Right cardiac atrium (tissue), 5 donors: Measurements from ENCODE around the gene CBR4. TPM values are rescaled to one million over a fixed set of nuclear protein-coding genes. Genes with fewer than 3 reads are reported as not detected.
"Not testable (repeated sequence)": the region's sequence is repeated elsewhere in the genome, so short reads cannot be mapped to it uniquely, and the experiment has no call there.

ENCODE experiments used
- ATAC-seq, 2 donors: fragments of 200-7000 bp; cut with Tn5 transposase; one replicate each; pipeline versions ENCODE4 v1.8.0 to v1.9.1; 2020; ENCODE audit warnings: moderate library complexity in 2 of 2, mild to moderate bottlenecking in 1 of 2
- DNase-seq, 3 donors: peaks; one replicate each; pipeline ENCODE4 v3.0.0-alpha.2; 2020
- H3K27ac ChIP-seq: one replicate; pipeline ENCODE4 v1.5.1; 2013; ENCODE audit warnings: mild to moderate bottlenecking, low read length, control low read depth, moderate library complexity
- H3K27me3 ChIP-seq: one replicate; pipeline ENCODE4 v1.6.1; 2013; ENCODE audit not compliant: control insufficient read depth, insufficient read depth
- H3K4me1 ChIP-seq: one replicate; pipeline ENCODE4 v1.6.1; 2013; ENCODE audit warnings: low read length; ENCODE audit not compliant: control insufficient read depth, insufficient read depth
- H3K4me3 ChIP-seq: one replicate; pipeline ENCODE4 v1.5.1; 2013; ENCODE audit warnings: low read length, control low read depth
- H3K9me3 ChIP-seq: one replicate; pipeline ENCODE4 v1.6.1; 2013; ENCODE audit warnings: low read length; ENCODE audit not compliant: control insufficient read depth
- WGBS: extraction: QIAGEN DNeasy Blood & Tissue Kit; methylation state at CpG from one replicate; pipeline ENCODE4 v1.1.7; 2013; 5-methylcytosine and 5-hydroxymethylcytosine counted together
- intact Hi-C, 4 donors: fragments of 100-400 bp; cut with DNase I; formaldehyde crosslinking; loops; one replicate each; pipeline versions ENCODE4 v1.11.0 to v1.14.0; 2022 to 2023
- polyA plus RNA-seq: library from polyadenylated mRNA; stranded (reverse); fragments of 200-250 nt; gene quantifications from one replicate; pipeline ENCODE4 v1.2.3, GENCODE V29; 2013
- total RNA-seq, 4 donors: library from RNA; stranded (reverse); fragmentation: NEBNext Ultra II Directional; extraction: Animal tissue kit (Norgen Biotek cat#: 25700); gene quantifications; one replicate each; pipeline ENCODE4 v1.2.1, GENCODE V29; 2021
- donor health status: healthy with polysubstance abuse.
- donor health status: DM: no; HTN: yes; CAD: no.
- donor health status: DM: no; HTN: no; CAD: no.
- donor health status: DM: no; HTN: yes; CAD: no; lungs with severe emphysema.
- donor health status: DM: yes; HTN: yes; CAD: no.

The CBR4 gene
- total and polyA plus RNA-seq, 5 donors: 14.1 to 19.7 (median 17.4) TPM

DNA sequence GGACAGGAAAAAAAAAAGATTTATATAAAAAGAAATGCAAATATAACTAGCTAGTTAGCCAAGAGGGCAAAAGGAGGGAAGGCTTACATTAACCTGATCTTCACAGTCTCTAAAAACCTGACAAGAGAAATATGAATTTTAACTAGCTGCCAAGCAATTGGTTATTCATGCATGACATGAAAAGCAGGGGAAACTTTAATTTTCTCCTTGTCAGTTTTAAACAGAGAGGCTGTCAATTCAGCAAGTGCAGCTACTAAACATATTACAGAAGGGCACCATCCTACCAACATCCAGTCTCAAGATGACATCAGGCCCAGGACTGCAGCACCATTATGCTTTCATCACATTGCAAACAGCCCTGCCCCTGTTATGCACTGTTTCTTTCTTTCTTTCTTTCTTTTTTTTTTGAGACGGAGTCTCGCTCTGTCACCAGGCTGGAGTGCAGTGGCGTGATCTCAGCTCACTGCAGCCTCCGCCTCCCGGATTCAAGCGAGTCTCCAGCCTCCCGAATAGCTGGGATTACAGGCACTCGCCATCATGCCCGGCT, 38.9 kb upstream of the CBR4 start:
- Histone ChIP-seq H3K4me1 (peaks cover 12% of the 10 kb centered on the region), H3K27ac (no peak overlapping the region), H3K9me3 (no peaks in the 10 kb centered on the region), H3K4me3 (no peak overlapping the region), H3K27me3 (no peaks in the 10 kb centered on the region)
- intact Hi-C loops: no loop called here
- DNase-seq (no peak), ATAC-seq (no peak)
- 94% methylated on average over 9 of the region's 9 CpGs for WGBS

DNA sequence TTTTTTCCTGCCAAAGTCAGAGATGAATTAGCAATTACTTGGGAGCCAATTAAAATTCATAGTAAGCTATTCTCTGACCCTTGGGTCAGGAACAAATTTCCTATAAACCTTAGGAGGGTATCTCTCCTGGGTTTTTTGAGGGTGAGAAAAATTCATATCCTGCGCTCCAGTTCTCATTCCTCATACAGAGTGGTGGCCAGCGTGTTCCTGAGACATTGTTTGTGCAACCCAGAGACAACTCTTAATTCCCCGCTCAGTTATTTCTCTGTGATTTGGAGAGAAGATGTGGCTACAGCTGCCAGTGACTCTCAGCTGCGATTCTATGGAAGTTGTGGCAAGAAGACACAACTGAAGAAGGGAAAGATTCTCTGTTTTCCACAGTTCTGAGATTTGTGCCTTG, 37.9 kb upstream of the CBR4 start:
- intact Hi-C loops: no loop called here
- Histone ChIP-seq H3K27me3 (no peaks in the 10 kb centered on the region), H3K4me1 (peaks cover 9% of the 10 kb centered on the region), H3K9me3 (no peaks in the 10 kb centered on the region), H3K4me3 (no peak overlapping the region), H3K27ac (no peak overlapping the region)
- whole genome bisulfite sequencing: 65% methylated on average over 4 of the region's 4 CpGs
- ATAC-seq (peak in 1 of 2 donors; percentile 22), DNase-seq (peak in 1 of 3 donors; percentile 53)

DNA sequence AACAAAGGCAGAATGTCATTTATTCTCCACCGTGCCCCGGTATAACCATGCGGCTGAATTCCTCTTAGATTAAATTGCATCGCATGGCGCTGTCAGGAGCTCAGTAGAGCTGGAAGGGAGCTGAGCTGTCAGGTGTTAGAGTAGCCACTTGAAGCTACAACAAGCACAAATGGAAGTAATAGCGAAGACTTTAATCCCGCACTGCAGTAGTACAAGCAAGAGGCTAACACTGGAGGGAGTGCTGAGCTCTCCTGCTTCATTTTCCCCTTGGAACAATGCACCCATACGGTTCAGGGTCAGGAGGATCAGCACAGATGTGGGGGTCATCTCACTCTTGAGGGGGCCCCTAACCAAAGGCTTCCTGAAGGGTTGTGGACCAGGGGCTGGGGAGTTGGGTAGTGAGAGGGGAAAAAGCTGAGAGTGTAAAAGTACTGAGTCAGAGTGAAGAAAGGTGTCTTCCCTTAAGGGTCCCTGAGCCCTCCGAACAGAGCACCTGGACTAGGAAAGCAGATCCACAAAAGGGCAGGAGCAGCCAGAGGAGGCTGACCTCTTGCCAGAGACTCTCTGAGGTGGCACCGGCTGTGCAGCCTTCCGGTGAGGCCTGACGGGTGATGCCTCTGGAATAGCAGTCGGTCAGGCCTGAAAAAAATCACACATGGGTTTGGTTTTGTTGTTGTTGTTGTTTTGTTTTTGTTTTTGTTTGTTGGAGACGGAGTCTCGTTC, 36.0 kb upstream of the CBR4 start:
- Histone ChIP-seq H3K4me1 (peaks cover 3% of the 10 kb centered on the region), H3K27me3 (no peaks in the 10 kb centered on the region), H3K27ac (no peak overlapping the region), H3K4me3 (no peak overlapping the region), H3K9me3 (no peaks in the 10 kb centered on the region)
- no peak for DNase-seq
- intact Hi-C loops: no loop called here
- peak in 1 of 2 donors; percentile 9 for ATAC-seq
- WGBS: 74% methylated on average over 15 of the region's 15 CpGs

DNA sequence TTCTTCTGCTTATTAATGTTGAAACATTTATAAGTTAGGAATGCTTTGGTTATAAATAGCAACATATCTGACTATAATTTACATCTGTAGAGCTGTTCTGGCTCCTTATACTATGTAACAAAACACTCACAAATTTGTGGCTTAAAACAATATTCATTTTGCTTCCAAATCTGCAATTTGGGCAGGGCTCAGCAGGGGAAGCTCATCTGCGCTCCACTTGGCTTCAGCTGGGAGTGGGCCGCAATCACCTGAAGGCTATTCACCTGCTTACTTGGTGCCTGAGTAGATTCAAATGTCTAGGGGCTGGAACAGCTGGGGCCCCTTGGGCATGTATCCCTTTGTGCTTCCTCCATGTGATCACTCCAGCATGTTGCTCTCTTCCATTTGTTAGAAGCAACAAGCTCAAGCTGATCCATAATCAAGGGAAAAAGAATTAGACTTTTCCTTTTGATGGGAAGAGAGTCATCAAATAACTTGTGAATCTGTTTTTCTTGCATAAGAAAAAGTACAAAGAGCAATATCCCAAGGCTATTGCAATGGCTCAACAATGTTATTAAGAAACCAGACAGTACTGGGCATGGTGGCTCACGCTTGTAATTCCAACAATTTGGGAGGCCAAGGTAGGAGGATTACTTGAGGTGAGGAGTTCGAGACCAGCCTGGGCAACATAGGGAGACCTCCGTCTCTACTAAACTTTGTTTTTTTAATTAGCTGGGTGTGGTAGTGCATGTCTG, 34.8 kb upstream of the CBR4 start:
- no peak overlapping the region for H3K27ac ChIP-seq
- intact Hi-C loops: no loop called here
- no peaks in the 10 kb centered on the region for H3K4me1 ChIP-seq
- no peaks in the 10 kb centered on the region for H3K27me3 ChIP-seq
- no peak overlapping the region for H3K4me3 ChIP-seq
- ATAC-seq (no peak), DNase-seq (no peak)
- 97% methylated on average over 5 of the region's 5 CpGs for WGBS
- H3K9me3 ChIP-seq: no peaks in the 10 kb centered on the region

DNA sequence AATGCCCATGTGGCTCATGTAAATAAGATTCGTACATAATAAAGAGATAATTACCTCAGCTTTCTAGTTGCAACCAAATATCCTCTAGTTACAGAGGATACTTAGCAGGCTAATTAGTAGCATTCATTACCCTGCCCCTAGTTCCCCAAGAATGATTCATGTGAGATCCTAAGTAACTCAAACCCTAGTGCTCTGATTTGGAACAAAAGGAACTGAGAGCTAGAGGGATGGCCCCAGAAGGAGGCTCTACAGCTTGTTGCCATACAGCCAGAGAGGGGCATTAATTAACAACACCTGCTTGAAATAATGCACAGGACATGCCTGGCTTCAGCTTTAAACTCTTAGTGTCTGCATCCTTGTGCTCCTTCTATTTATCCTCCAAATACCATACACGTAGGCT, 32.6 kb upstream of the CBR4 start:
- DNase-seq: no peak
- H3K27me3 ChIP-seq: no peaks in the 10 kb centered on the region
- no peak overlapping the region for H3K27ac ChIP-seq
- H3K4me3 ChIP-seq: no peak overlapping the region
- intact Hi-C loops: no loop called here
- H3K9me3 ChIP-seq: no peaks in the 10 kb centered on the region
- WGBS: 95% methylated on average over 2 of the region's 2 CpGs
- no peaks in the 10 kb centered on the region for H3K4me1 ChIP-seq
- ATAC-seq: no peak

DNA sequence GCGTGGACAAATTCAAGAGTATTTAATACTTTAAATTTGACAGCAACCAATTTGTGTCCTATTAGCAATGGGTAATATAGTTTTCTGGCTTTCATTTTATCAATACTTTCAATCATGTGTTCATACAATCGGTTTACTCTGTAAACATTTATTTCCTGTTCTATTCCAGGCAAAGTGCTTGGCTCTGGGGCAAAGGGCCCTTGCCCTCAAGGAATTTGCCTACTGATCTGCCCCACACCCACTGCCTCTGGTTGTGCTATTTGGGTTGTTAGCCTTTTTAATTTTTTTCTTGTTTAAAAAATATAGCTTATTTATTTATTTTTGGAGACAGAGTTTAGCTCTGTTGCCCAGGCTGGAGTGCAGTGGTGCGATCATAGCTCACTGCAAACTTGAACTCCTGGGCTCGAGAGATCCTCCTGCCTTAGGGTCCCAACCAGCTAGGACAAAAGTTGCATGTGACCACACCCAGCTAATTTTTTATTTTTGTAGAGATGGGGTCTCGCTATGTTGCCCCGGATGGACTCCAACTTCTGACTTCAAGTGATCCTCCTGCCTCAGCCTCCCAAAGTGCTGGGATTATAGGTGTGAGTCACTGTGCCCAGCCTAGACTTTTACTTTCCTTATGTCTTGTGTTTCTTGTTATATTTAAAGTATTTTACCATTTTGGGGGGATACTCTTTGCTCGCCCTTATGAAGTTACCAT, 30.7 kb upstream of the CBR4 start:
- ATAC-seq: no peak
- intact Hi-C loops: no loop called here

DNA sequence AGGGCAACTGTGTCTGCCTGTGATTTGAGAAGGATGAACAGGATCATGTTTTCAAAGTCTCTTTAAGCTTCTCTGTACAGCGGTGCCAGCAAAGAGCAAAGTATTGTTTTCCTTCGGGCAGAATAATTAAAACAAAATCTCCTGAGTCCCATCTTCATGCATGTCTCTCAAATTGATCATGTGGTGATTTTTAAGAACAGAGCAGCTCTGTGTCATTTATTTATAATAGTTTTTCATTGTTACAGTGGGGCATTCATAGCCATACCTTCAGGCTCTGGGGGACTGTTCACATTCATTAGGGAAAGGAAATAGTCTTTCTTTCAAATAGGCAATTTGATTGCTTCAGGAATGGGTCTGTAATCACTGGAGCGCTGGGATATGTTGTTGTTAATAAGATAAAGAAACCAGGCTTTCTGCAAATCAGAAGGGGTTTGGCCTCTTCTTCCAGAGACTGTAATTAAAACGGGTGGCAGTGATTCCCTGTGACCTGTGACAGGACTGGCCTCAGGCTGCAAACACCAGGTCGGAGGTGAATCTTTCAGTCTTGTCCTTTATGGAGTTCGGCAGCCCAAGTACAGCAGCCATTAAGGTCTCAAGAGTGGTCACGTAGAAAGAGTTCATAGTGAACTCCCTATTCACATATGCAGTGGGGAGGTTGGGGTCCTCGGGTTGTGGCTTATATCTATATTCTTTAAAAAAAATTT, 29.3 kb upstream of the CBR4 start:
- no peak overlapping the region for H3K4me3 ChIP-seq
- H3K27me3 ChIP-seq: no peaks in the 10 kb centered on the region
- 83% methylated on average over 8 of the region's 8 CpGs for WGBS
- no peaks in the 10 kb centered on the region for H3K9me3 ChIP-seq
- ATAC-seq: no peak
- no peak for DNase-seq
- intact Hi-C loops: no loop called here
- no peaks in the 10 kb centered on the region for H3K4me1 ChIP-seq
- H3K27ac ChIP-seq: no peak overlapping the region

More for the DNA sequence above, 30.7 kb upstream of the CBR4 start:
- Histone ChIP-seq H3K9me3 (no peaks in the 10 kb centered on the region), H3K27me3 (no peaks in the 10 kb centered on the region), H3K4me1 (no peaks in the 10 kb centered on the region), H3K27ac (no peak overlapping the region), H3K4me3 (no peak overlapping the region)
- 92% methylated on average over 7 of the region's 7 CpGs for WGBS
- DNase-seq: no peak

DNA sequence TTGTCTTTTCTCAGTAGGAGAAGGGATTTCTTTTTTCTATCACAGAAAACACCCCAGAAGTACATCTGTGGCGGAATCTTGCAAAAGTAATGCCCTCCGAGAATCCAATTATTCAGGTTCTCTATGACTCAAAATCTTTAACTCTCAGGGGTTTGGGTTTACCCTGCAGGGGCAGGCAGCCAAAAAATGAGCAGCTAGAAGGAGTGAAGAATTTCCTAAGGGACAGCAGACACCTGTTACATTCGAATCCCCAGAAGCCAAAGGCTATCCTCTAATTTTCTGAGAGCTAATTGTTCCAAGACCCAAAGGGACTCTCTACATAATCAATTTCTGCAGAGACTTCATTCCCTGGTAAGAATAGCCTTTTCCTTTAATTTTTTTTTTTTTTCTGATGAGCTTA, 27.5 kb upstream of the CBR4 start:
- DNase-seq: no peak
- H3K4me1 ChIP-seq: no peaks in the 10 kb centered on the region
- no peak overlapping the region for H3K27ac ChIP-seq
- H3K9me3 ChIP-seq: no peaks in the 10 kb centered on the region
- H3K4me3 ChIP-seq: no peak overlapping the region
- intact Hi-C loops: no loop called here
- WGBS: 81% methylated on average over 3 of the region's 3 CpGs
- H3K27me3 ChIP-seq: no peaks in the 10 kb centered on the region
- no peak for ATAC-seq

DNA sequence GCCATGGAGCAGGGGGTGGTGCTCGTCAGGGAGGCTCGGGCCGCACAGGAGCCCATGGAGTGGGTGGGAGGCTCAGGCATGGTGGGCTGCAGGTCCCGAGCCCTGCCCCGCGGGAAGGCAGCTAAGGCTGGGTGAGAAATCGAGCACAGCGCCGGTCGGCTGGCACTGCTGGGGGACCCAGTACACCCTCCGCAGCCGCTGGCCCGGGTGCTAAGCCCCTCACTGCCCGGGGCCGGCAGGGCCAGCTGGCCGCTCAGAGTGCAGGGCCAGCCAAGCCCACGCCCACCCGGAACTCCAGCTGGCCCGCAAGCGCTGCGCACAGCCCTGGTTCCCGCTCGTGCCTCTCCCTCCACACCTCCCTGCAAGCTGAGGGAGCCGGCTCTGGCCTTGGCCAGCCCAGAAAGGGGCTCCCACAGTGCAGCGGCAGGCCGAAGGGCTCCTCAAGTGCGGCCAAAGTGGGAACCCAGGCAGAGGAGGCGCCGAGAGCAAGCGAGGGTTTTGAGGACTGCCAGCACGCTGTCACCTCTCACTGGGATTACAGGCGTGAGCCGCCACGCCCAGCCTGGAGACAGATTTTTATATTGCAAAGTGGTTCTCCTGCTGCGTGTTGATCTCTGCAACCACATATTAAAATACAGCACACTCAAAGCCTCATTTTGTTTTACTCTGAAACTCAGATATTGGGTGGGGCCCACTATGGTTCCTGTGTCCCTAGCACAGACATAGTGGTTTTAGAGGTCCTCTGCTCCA, 26.0 kb upstream of the CBR4 start:
- H3K4me3 ChIP-seq, ATAC-seq, H3K9me3 ChIP-seq, DNase-seq, intact Hi-C loops, H3K27ac ChIP-seq, H3K27me3 ChIP-seq, H3K4me1 ChIP-seq: not testable (repeated sequence)
- WGBS: 96% methylated on average over 32 of the region's 35 CpGs

DNA sequence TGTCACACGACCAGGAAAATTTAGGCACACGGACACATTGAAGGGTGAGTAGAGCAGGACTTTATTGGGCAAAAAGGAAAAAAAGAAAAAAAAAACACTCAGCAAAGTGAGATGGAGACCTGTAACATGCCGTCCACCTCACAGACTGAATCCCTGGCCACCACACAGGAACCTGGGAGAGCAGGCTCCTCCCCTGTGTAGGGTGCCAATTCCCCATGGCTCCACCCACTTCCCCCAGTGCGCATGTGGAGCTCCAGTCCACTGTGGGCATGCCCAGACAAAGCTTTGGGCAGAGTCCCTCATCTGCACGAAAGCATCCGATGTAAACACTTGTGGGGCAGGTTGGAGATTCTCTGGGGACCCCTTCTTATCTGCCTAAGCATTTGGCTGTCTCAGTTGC, 23.6 kb upstream of the CBR4 start:
- ATAC-seq (peak in 1 of 2 donors; percentile 92), DNase-seq (peak in 1 of 3 donors; percentile 36)
- H3K4me1 ChIP-seq: no peaks in the 10 kb centered on the region
- WGBS: 69% methylated on average over 6 of the region's 6 CpGs
- no peaks in the 10 kb centered on the region for H3K9me3 ChIP-seq
- H3K27me3 ChIP-seq: no peaks in the 10 kb centered on the region
- no peak overlapping the region for H3K27ac ChIP-seq
- intact Hi-C loops: no loop called here
- H3K4me3 ChIP-seq: no peak overlapping the region
